ENCODE data around the gene RALB.

DNA sequence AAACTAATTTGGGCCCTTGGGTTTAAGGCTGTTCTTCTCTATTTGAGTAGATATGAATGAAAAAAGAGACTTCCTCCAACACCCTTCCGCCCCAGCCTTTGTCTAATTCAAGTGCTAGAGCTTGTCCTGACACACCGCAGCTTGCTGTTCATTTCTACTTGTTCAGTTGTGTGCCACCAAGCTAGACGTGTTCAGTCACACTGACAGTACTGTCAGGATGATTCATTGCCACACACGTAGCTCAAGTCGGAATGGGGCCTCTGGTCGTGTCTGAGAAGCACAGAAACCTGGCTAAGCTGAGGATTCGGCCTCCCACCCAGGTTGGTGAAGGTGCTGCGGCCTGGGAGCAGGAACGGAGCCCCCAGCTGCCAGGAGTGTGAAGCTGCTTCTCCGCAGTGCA lies 47.7 kb downstream of the RALB start:
- TF ChIP-seq CTCF (optimal IDR thresholded peaks at IDR 0.05 in 1 of 3, IDR thresholded peaks at IDR 0.05 in 1 of 3, conservative IDR thresholded peaks at IDR 0.05 in 1 of 3; ENCODE audit: extremely low read depth in 1 of 3, insufficient read depth in 2 of 3, low read length in 3 of 3) = no peak
- TF ChIP-seq EZH2 (IDR thresholded peaks at IDR 0.05; ENCODE audit: low read length) = no peak
